Fibroblast of skin of abdomen (primary cell): ENCODE results near the gene MEI4. TPM values are rescaled to one million over a fixed set of nuclear protein-coding genes. Genes with fewer than 3 reads are reported as not detected.
"Not testable (repeated sequence)": the region's sequence is repeated elsewhere in the genome, so short reads cannot be mapped to it uniquely, and the experiment has no call there.

ENCODE experiments used
- DNase-seq: peaks from one replicate; pipeline ENCODE4 v3.0.0-alpha.2; 2013
- polyA plus RNA-seq, 2 experiments: library from polyadenylated mRNA; unstranded; fragments of 120-200 nt; gene quantifications; one replicate each; pipeline ENCODE4 v1.2.1, GENCODE V29; 2013; ENCODE audit not compliant: insufficient read length in 2 of 2

MEI4 gene, protein sequence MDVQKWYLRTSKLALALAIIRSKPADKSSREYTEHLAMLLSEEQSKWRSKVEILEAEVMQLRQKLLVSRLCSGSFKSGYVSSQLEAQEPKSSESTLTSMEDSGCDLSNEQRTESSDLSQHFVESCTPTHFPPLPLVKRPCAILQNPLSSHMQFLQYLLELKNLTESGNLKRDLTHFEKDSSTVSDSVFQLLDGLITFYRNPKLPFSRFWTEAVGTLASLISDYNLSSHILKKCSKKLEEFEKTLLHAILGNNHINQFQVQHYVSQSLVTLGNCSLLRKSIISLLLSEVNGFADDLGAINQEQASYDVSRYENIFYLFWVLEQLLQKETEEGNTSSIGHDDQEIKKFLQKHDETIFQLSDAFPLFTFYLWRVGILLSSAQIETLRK
- polyA plus RNA-seq (2013, experiment 1 of 2; ENCODE audit: insufficient read length): 0.17 TPM
- 0.11 TPM for polyA plus RNA-seq (2013, experiment 2 of 2; ENCODE audit: insufficient read length)

DNA sequence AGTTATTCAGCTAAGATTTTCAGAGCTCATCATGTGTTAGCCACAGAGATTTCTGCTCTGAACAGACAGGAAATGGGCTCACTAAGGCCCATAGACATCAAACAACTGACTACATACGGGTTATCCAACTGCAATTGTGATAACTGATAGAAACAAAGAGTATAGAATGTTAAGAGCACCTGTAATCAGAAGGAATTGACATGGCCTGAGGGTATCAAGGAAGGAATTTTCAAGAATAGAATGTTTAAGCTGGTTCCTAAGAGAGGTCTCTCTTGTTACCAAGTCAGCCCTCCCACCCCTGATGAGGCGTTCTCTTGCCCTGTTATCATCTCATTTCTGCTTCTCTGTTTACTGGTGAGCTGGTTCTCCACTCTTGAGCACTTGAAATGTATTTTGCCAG lies at the start of gene MEI4:
MEI4 (plus strand) TSS at position 301 of the 400 bp plus-strand sequence. CDS start 37,633 bp downstream, outside the sequence.
- no peak for DNase-seq

DNA sequence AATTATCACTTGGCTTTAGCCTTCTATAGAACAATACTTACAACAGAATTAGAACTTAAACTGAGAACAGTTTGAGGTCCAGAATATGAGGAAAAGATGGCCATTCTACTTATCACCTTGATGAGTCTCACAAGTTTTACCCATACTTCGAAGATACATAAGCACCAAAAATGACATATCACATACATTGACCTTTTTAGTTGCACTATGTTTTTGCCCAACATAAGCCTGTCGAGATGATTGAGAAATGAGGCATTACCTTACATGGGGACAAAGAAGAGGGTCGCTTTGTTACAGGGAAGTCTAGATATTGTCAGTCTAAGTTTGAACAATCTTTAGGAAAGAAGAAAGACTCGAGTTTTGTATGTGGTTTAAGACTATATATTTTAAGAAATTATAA lies 48.4 kb upstream of the MEI4 start:
- DNase-seq: no peak

DNA sequence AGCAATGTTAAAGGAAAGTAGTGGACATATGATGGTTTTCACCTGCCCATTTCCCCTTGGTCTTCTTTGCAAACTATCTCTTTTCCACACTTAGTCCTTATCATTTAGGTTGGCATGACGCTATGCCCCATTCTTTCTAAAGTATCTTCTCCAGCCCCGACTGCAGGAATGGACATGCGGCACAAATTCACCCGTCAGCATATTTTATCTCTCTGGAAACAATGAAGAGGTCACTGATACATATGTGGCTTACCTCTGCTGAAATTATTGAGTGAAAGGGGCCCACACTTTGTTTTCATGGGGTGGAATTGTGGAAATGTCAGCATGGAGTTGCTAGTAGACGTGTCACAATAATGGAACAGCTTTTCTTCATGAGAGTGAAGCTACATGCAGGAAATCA lies 45.8 kb upstream of the MEI4 start:
- no peak for DNase-seq

DNA sequence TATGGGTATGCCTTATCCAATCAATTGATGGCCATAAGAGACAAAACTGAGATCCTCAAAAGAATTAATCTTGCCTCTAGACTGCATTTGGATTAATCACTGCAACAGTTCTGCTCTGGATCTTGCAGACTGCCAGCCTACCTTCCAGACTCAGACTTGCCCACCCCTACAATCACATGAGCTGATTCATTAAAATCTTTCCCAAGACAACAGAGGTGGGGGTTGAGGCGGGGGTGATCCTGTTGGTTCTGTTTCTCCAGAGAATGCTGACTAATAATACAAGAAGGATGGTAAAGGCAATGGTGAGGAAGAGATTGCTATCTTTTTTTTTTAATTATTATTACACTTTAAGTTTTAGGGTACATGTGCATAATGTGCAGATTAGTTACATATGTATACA lies 43.7 kb upstream of the MEI4 start:
- no peak for DNase-seq

DNA sequence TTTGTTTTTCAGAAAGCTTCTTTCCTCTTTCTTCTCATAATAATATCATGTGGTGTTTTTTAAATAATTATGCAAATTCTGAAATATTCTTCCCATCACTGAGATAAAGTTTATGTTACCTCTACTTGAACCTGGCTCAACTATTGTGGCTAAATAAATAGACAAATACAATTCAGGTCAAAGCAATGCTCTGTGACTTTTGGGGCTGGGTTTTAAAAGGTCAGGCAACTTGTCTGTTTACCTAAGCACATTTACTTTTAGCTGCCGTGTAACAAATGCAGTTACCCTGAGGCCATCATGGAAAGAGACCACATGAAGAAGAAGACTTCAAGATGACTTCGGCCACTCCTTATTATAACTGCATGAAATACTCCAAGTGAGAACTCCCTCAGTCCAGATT lies 33.7 kb upstream of the MEI4 start:
- no peak for DNase-seq

DNA sequence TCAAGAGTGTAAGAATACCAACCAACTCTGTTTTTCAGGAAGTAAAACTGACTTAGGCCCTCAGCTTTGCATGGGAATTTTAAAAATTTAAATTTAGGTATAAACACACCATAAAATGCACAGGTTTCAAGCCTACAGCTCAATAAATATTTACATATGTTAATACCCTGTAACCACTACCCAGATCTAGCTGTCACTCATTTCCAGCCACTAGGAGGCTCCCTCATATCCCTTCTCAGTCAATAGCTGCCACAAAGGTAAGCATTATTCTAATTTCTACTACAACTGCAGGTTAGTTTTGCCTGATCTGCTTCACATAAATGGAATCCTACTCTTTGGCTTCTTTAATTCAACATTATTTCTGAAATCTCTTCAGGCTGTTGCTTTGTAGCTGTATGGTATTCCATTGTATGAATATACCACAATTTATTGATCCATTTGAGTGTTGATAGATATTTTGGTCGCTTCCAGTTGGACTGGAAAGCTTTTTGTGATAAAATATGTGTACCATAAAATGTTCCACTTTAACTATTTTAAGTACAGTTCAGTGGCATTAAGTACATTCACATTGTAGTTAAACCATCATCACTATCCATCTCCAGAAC lies 32.5 kb upstream of the MEI4 start:
- DNase-seq: peak; percentile 2

DNA sequence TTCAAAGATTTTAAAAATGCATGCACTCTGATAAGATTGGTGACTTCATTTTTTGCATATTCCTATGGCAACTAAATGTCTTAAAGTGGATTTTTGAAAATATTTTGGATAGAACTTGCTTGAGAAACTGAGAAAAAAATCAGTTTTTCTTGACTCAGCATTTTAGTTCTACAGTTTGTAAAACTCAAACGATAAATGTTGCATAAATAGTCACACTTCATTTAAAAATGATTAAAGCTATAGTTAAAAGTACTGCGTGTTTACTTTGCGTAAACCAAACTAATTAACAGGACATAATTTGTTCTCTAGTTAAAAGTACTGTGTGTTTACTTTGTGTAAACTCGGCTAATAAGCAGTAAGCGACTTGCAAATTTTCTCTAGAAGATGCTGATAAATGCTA lies 28.3 kb upstream of the MEI4 start:
- DNase-seq: no peak

DNA sequence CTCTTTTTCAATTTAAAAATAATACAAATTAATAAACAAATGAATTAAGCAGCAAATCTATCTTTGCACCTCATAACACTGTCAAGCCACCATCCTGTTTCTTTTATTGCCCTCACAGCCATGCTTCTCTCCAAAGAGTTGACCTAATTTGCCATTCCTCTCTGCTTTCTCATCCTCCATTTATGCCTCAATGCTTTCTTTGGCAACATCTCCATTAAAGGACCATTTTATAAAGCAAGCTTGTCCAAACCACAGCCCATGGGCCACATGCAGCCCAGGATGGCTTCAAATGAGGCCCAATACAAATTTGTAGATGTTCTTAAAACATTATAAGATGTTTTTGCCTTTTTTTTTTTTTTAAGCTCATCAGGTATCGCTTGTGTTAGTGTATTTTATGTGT lies 26.4 kb upstream of the MEI4 start:
- peak; percentile 22 for DNase-seq

DNA sequence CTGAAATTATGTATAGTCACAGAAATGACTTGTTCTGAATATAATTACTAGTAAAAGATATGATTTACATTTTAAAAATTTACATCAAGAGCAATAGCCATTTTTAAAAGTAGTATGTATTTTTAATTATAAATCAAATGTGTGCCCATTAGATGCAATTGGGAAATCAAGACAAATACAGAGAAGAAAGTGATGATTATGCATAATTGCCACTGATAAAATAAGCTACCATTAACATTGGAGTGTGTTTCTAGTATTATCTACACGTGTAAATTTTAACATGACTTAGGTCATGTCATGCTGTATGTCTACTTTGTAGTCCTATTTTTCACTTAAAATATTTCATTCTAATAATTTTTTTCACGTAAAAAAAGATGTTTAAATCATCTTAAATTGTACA lies 22.8 kb upstream of the MEI4 start:
- DNase-seq: no peak

DNA sequence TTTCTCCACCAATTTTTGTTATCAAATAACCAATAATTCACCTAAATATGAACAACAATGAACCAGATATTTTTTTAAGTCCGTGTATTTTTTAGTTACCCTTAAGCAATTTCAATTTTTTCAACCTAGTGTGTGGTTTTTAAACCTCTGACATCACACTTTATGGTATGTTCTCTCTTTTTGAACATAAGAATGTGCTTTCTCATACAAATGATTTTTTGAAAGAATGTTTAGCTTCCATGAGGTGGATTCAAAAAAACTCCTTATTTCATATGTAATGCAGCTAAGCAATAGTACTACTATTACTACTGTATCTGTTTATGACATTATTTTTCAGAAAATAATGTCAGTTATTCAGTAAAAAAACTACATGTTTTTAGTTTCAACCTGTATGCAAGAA lies 19.4 kb upstream of the MEI4 start:
- peak; percentile 30 for DNase-seq

DNA sequence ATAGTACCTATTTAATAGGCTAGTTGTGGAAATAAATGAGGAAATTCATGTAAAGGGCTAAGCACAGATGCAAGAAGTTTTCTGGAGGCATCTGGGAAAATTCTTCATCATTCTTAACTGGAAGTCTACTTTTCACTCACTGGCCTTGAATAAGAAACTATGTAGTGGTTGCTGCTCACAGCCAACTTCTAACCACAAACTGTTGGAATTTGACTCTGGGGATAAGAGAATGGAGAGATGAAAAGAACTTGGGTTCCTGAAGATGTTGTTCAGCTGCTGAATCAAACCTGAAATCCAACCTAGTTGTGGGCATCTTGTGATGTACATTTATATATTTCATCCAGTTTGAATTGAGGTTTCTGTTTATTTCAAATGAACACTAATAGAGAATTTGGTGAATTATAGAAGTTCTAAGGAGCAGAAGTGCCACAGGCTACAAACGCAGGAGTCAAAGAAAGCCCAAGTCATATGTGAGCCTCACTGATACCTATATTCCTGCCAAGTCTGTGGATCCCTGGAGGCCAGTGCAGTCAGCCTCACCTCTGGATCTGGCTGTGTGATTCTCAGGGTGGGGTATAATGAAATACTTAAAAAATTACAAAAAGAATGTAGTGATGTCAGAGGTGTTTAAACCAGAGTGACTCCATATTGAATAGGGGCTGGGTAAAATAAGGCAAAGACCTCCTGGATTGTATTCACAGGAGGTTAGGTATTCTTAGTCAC lies 18.7 kb upstream of the MEI4 start:
- peak; percentile 76 for DNase-seq

DNA sequence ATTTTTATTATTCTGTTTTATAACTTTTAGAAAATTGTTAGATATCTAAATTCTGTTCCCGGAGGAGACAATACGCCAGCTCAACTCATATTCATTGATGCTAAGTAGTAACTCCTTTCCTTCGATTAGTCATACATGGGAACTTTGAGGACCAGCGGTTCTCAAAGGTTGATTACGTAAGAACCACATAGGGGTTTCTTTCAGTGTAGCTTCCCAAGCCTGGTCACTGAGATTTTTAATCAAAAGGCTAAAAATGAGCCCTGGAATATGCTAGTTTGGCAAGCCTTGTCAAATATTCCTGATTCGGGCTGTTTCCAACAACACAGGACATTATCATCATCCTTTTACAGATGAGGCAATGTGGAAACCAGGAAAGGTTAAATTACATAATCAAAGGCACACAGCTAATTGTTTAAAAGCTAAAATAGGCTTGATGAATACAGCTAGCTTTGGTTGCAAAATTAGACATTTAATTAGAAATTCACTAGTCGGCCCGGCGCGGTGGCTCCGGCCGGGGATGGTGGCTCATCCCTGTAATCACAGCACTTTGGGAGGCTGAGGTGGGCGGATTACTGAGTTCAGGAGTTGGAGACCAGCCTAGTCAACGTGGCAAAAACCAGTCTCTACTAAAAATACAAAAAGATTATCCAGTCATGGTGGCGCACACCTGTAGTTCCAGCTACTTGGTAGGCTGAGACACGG lies 14.6 kb upstream of the MEI4 start:
- peak; percentile 1 for DNase-seq

DNA sequence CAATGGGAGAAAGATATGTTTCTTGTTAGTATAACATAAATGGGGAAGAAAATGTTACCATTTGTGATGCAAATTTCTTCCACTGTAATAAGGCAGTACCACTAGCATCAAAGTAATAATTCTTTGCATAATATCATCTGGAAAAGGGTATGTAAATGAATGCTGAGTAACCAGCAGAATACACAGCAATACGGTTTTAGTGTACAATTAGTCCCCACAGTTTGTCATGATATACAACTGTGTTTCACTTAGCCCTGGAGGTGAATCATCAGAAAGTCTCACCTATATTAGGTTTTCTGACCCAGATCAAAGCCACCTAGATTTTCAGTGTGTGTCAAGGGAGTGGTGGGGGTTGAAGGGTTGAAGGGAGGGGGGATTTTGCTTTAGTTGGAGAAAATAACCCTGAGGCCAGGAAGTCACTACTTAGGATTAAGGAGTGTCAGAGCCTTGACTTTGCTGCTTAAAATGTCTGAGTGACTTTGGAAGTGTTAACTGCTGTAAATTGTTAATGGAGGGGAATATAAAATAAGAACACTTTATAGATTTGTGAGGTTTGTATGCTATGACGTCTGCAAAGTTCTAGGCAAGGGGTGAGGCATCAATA lies 8.6 kb upstream of the MEI4 start:
- DNase-seq: no peak

DNA sequence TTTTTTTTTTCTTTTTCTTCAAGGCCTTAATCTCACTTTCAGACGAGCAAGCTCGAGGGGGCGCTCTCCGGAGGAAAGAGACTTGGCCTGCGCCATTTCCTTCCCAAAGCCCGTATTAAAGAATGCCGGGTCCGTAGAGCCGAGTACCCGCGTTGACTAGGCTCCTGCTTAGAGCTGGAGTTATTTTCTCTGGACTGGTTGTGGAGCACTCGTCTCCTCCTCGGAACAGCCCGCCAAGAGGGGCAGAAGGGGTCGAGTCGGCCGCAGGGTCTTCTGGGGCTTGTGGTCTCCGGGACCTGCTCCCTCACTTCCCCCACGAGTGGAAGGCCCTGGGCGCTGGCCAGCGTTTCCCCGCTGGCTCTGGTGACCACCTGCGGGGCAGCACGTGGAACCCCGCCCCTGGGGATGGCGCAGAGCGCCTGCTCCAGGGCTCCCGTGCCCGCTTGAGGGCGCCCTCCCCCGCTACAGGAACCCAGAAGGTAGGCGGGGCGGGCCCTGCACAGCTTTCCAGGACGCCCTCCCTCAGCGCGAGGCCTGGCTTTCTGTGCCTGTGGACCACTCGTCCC lies 2.7 kb upstream of the MEI4 start:
- no peak for DNase-seq

DNA sequence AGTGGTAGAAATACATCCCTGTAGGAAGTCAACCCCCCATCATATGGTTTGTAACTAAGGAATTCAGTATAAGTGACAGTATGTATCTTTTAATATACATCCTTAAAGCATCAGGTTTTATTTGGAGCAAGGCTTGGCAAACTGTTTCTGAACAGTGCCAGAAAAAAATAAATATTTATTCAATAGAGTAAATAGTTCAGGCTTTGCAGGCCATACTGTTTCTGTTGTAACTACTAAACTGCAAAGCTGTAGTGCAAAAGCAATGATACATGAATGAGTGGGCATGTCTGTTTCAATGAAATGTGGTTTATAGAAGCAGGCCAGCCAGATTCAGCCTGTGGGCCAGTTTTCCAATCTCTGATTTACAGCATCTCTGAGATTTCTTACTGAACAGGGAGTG lies 977 bp downstream of the MEI4 start:
- DNase-seq: no peak

DNA sequence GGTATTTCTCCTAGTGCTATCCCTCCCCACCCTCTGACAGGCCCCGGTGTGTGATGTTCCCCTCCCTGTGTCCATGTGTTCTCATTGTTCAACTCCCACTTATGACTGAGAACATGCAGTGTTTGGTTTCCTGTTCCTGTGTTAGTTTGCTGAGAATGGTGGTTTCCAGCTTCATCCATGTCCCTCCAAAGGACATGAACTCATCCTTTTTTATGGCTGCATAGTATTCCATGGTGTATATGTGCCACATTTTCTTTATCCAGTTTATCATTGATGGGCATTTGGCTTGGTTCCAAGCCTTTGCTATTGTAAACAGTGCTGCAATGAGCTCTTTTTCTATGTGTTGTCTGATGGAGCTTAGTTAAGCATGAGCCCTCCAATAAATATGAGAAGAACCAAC lies 2.2 kb downstream of the MEI4 start:
- DNase-seq: not testable (repeated sequence)

DNA sequence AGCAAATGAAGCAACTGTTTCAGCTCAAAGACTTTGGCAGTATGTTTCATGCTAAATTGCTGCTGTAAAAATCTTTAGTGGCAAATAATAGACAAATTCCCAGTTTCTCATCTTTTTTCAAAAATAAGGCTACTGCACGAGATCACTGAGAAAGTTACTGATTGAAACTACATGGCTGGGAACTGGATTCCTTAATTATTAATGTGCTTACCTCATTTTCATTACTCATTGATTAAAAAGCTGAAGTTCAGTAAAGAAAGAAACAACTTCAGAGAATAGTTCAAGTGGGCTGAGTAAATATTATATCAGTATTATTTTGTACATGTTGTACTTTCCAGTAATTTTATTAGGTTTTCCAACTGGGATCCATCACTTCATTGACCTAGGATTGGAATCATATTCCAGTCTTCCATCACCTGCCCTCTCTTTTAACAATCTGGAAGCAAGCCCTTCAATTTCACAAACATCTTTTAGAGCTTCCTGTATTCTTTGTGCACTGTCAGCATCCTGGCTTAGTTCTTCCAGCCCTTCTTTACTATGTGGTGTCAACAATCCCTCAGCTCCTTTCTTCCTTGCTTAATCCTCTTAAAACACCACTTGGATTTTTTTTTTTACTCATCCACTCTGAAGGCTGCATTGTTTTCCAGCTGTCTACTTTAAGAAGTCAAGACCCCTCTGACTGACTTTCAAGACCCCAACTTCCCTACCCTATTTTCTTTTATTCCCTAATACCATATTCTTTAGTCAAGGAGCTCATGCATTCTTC lies 4.3 kb downstream of the MEI4 start:
- no peak for DNase-seq

DNA sequence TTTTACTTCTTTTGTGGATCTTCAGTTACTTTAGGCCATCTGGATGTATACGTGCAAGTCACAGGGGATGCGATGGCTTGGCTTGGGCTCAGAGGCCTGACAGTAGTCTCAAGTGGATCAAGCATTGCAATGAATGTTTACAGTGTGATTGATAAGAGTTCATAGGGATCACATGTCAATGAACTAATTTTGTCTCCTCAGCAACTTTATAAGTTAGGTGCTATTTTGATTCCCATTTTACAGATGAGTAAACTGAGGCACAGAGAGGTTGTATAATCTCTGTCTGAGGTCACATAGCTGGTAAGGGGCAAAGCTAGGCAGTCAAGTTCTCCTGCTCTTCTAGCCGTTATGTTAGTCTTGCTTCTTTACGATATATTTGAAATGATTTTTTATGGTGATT lies 13.5 kb downstream of the MEI4 start:
- DNase-seq: no peak

DNA sequence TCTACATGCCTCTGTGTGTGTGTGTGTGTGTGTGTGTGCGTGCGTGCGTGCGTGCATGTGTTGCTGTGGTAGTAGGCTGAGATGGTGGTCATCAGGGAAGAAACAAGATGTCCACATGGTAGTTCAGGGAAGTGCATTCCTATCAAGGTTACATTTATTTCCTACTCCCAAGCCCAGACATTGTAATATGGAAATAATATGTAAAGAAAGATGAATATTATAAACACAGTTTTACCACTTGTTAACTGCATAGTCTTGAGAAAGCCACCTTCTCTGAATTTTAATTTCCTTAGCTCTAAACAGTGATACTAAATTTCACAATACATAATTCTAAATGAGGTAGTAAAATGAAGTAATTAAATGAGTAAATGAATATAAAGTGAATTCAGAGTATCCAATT lies 14.0 kb downstream of the MEI4 start:
- no peak for DNase-seq

DNA sequence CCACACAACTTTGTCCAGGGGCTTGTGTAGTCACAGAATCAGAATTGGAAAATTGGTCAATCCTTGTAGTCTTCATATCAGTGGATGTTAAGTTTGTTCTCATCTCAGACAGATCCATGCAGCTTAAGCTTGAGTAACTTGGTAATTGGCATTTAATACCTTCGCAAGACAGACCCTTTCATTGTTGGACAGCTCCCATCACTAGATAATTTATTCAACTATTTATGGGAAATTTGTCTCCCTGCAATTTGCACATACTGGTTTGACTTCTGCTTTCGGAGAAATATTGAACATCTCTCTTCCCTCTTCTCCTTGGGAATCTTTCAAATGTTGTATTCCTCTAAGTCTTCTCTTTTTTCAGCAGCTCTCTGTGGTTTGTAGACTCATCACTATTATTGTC lies 17.1 kb downstream of the MEI4 start:
- DNase-seq: no peak

DNA sequence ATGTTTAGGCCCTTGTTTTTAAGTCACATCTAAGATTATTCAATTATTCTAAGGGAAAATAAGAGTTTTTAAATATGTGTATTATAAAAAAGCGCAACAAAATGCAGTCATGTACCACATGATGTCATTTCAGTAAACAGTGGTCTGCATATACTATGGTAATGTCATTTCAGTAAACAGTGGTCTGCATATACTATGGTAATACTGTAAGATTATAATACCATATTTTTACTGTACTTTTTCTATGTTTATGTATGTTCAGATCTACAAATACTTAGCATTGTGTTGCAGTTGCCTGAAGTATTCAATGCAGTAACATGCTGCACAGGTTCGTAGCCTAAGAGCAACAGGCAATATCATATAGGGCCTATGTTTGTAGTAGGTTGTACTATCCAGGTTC lies 21.4 kb downstream of the MEI4 start:
- DNase-seq: no peak
